ENCODE results near the gene ARFRP1. TPM values are rescaled to one million over a fixed set of nuclear protein-coding genes. Genes with fewer than 3 reads are reported as not detected.

The ARFRP1 gene
- total RNA-seq, 2 experiments from 2014 or later = 53.3 to 82.1 TPM

DNA sequence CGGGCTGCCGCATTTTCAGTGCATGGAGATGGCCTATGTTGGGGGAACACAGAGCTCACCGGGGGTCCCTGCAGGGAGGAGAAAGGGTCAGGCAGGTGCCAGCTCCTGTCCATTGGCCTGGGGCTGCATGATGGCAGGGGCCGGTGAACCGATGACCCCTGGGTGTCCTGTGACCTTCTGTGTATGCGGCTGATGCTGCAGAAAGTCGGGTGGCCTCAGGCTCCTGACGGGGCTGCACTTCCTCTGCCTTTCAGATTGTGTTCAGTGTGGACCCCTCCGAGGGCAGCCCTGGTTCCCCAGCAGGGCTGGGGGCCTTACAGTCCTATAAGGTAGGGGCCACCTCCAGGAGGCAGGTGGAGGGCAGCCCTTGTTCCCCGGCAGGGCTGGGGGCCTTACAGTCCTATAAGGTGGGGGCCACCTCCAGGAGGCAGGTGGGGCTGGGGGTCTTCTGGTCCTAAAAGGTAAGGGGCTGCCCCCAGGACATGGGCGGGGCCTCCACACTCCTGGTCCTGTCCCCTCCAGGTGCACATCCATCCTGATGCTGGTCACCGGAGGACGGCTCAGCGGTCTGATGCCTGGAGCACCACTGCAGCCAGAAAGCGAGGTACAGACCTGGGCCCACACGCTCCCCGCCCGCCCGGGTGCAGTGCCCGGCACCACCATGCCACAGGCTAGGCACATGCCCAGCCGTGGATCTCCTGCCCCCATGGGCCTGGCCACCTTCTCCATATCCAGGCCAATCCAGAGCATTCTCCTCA lies 22.3 kb downstream of the ARFRP1 start:
- no peak overlapping the region for H3K4me2 ChIP-seq (ENCODE audit: low read length)
- ChIA-PET POLR2A (no interaction called here), CTCF (ENCODE audit: unreplicated experiment) (interaction anchor here (0.6 kb wide), 1 partner anchor 51 kb away, joined by 3 read pairs; the partner anchor contains the start of gene LIME1)
- H2AFZ ChIP-seq (ENCODE audit: low read length) = no peak overlapping the region
- no peak overlapping the region for H3K27ac ChIP-seq (ENCODE audit: low read depth, low read length, poor library complexity, severe bottlenecking)
- DNase-seq (ENCODE audit: low spot score) = no peak
- H3K9me3 ChIP-seq (ENCODE audit: low read length) = no peaks in the 10 kb centered on the region
- BruUV-seq (replicated peaks) = no TSS peak
- no peaks in the 10 kb centered on the region for H3K9me2 ChIP-seq (ENCODE audit: insufficient read depth, low read length)
- H3K36me3 ChIP-seq (ENCODE audit: insufficient read depth, low read length) = peaks cover 11% of the 10 kb centered on the region; the same call in 1 of the 2 replicates
- H3K4me1 ChIP-seq (ENCODE audit: insufficient read depth, low read length, poor library complexity, severe bottlenecking) = no peaks in the 10 kb centered on the region
- no peaks in the 10 kb centered on the region for H4K20me1 ChIP-seq (ENCODE audit: insufficient read depth, low read length)
- no peaks in the 10 kb centered on the region for H3K79me2 ChIP-seq (ENCODE audit: insufficient read depth, low read depth, low read length)
- TF ChIP-seq, protein P1, sequence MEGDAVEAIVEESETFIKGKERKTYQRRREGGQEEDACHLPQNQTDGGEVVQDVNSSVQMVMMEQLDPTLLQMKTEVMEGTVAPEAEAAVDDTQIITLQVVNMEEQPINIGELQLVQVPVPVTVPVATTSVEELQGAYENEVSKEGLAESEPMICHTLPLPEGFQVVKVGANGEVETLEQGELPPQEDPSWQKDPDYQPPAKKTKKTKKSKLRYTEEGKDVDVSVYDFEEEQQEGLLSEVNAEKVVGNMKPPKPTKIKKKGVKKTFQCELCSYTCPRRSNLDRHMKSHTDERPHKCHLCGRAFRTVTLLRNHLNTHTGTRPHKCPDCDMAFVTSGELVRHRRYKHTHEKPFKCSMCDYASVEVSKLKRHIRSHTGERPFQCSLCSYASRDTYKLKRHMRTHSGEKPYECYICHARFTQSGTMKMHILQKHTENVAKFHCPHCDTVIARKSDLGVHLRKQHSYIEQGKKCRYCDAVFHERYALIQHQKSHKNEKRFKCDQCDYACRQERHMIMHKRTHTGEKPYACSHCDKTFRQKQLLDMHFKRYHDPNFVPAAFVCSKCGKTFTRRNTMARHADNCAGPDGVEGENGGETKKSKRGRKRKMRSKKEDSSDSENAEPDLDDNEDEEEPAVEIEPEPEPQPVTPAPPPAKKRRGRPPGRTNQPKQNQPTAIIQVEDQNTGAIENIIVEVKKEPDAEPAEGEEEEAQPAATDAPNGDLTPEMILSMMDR (conservative IDR thresholded peaks at IDR 0.05; ENCODE audit: low read length) = no peak
- TF ChIP-seq EZH2phosphoT487 (IDR thresholded peaks at IDR 0.05; ENCODE audit: borderline replicate concordance, low read depth, low read length) = no peak
- intact Hi-C loops (cut with micrococcal nuclease; ENCODE audit: unreplicated experiment) = no loop called here
- no peak overlapping the region for H3K4me3 ChIP-seq (ENCODE audit: low read depth, low read length, poor library complexity, severe bottlenecking)

DNA sequence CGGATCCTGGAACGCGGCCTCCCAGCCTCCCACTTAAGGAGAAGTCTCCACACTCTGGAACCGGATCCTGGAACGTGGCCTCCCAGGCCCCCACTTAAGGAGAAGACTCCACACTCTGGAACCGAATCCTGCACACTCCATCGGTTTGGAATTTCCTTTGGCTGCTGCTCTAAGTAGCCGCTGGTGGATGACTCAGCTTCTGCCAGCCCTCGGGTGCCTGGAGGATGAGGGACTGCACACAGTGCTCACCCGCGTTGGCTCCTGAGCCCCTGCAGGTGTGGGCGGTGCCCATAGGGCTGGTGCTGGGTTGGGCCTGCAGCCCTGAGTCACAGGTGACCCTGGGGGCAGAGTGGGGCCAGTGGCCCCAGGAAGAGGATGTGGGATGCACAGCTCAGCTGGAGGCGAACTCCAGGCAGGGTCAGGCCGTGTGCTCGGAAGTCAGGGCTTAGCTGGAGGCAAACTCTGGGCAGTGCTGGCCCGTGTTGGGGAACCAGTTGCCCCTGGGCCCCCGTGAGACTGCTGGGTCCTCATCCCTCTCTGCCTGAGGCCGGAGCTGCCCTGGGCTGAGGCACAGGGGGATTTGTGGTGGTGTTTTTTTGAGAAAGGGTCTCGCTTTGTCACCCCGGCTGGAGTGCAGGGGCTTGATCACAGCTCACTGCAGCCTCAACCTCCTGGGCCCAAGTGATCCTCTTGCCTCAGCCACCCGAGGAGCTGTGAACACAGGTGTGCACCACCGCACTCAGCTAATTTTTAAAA lies 25.2 kb downstream of the ARFRP1 start:
- intact Hi-C loops (cut with micrococcal nuclease; ENCODE audit: unreplicated experiment) = no loop called here
- no peak overlapping the region for H3K4me3 ChIP-seq (ENCODE audit: low read depth, low read length, poor library complexity, severe bottlenecking)
- no peaks in the 10 kb centered on the region for H4K20me1 ChIP-seq (ENCODE audit: insufficient read depth, low read length)
- no peak overlapping the region for H2AFZ ChIP-seq (ENCODE audit: low read length)
- no peak overlapping the region for H3K4me2 ChIP-seq (ENCODE audit: low read length)
- peaks cover 19% of the 10 kb centered on the region; the same call in 1 of the 2 replicates for H3K36me3 ChIP-seq (ENCODE audit: insufficient read depth, low read length)
- POLR2A ChIA-PET = no interaction called here
- H3K9me2 ChIP-seq (ENCODE audit: insufficient read depth, low read length) = no peaks in the 10 kb centered on the region
- H3K9me3 ChIP-seq (ENCODE audit: low read length) = no peaks in the 10 kb centered on the region
- TF ChIP-seq EZH2phosphoT487 (IDR thresholded peaks at IDR 0.05; ENCODE audit: borderline replicate concordance, low read depth, low read length) = no peak
- TF ChIP-seq, protein P1 (conservative IDR thresholded peaks at IDR 0.05; ENCODE audit: low read length) = no peak
- no TSS peak for BruUV-seq (replicated peaks)
- CTCF ChIA-PET (ENCODE audit: unreplicated experiment) = no interaction called here
- no peaks in the 10 kb centered on the region for H3K4me1 ChIP-seq (ENCODE audit: insufficient read depth, low read length, poor library complexity, severe bottlenecking)
- no peaks in the 10 kb centered on the region for H3K79me2 ChIP-seq (ENCODE audit: insufficient read depth, low read depth, low read length)
- H3K27ac ChIP-seq (ENCODE audit: low read depth, low read length, poor library complexity, severe bottlenecking) = no peak overlapping the region
- no peak for DNase-seq (ENCODE audit: low spot score)
